HT1080 (cell line): ENCODE measurements around the gene SKOR2. TPM values are rescaled to one million over a fixed set of nuclear protein-coding genes. Genes with fewer than 3 reads are reported as not detected.
A peak's percentile ranks its signal among the peaks of the same experiment; 100 is the strongest.

Source experiments
- DNase-seq: peaks from one replicate; pipeline ENCODE4 v3.0.0-alpha.2; 2015; ENCODE audit warnings: low read depth
- total RNA-seq: library from RNA; depleted of rRNA; stranded (reverse); fragments of >200 nt; shearing (Covaris generic); gene quantifications from 2 replicates; pipeline ENCODE4 v1.2.3, GENCODE V29; 2014

The SKOR2 gene
- total RNA-seq, 1 experiment from 2014 or later, result not detected

- peak; percentile 48 for DNase-seq
These were observed 8.9 kb upstream of the SKOR2 start for GRCh38 chr18:47260120-47260923.

- peak; percentile 37 for DNase-seq
These were observed 3.0 kb upstream of the SKOR2 start for GRCh38 chr18:47254341-47254939.

- DNase-seq, result no peak
These were observed 1.7 kb upstream of the SKOR2 start for GRCh38 chr18:47253101-47253654.

GRCh38 chr18:47250391-47251046, 941 bp downstream of the SKOR2 start:
- DNase-seq, result no peak

DNA sequence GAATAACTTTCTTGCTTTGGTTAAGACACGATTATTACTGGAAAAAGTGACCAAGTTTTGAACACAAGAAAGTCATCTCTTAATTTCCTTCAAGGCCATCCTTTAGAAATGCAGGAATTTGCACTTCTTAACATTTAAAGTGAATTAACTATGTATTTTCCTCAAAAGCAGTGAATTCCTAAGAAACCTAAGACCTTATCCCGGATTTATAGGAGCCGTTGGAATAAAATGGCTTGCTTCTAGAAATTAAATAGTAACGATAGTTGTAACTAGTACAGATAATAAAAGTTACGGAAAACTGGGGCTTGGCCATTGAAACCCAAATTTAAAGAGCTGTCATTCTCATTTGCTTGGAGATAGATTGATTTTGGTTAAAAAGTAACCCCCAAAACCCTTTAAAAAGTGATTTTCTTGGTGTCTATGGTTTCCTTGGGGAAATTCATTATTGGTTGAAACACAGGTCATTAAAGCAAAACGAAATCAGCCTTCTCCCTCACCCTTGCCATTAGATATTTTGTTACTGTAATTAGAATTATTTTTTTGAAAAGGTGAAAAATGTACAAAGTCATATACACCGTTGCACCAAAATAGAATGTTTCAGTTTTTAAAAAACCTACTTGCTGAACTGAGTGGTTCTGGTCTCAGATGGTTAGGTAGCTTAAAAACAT, 2.0 kb downstream of the SKOR2 start:
- no peak for DNase-seq

DNA sequence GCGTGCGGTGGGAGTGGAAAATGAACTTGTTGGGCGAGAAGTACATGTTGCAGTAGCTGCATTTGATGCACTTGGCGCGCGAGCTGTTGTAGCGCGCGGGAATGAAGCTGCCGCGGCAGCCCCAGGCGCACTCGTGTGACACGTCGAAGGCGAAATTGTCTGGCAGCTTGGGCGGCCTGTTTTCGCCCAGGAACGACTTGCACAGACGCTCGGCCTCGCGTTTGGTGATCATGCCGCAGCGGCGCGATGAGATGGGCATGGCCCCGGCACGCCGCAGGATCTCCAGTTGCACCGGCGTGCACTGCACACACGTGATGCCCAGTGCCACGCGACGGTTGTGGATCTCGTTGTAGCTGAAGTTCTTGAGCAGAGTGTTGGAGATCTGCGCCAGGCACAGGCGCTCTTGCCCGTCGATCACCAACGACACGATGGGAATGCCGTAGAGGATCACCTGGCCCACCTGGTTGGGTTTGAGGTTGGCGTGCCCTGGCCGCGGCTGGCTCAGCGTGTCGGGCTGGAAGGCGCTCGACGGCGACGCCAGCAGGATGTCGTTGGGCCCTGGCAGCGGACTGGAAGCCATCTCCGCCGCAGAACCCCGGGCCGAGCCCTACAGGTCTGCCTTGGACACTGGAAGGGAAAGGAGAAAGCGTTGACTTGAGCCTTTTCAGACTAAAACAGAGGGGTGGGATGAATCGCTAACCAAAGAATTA, 2.7 kb downstream of the SKOR2 start:
- no peak for DNase-seq

DNA sequence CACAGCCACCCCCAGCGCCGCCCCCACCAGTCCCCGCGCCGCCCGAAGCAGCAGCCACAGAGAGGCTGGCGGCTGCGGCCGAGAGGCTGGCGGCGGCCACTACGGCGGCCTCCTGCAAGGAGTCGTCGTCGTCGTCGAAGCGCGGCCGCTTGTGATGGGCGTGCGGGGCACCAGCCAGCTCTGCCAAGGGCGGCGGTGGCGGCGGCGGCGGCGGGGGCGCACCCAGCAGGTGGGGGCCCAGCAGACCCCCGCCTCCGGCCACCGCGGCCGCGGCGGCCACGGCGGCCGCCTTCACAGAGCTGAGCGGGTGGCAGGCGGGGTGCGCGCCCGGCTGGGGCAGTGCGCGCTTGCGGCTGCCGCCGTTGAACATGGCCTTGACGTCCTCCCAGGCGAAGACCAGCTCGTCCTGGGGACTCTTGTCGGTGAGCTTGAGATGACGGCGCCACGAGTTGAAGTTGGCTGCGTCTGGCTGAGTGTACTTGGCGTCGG, 3.3 kb downstream of the SKOR2 start:
- DNase-seq, result no peak

- DNase-seq, result no peak
These were observed 3.9 kb downstream of the SKOR2 start for GRCh38 chr18:47247416-47248114.

DNA sequence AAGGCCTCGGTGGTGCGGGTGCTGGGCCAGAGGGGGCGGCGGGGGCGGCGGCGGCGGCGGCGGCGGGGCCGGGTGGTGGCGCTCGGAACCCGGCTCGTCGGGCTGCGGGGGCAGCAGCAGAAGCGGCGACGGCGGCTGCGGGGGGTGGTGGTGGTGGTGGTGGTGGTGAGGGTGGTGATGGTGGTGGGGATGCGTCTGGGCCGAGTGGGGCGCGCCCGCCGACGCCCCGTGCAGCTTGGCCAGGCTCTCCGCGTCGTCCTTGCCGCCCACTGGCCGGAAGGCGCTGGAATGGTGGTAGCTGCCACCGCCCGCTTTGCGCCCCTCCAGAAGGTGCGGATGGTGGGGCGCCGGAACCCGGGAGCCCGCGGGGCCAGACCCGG, 4.4 kb downstream of the SKOR2 start:
- no peak for DNase-seq

DNA sequence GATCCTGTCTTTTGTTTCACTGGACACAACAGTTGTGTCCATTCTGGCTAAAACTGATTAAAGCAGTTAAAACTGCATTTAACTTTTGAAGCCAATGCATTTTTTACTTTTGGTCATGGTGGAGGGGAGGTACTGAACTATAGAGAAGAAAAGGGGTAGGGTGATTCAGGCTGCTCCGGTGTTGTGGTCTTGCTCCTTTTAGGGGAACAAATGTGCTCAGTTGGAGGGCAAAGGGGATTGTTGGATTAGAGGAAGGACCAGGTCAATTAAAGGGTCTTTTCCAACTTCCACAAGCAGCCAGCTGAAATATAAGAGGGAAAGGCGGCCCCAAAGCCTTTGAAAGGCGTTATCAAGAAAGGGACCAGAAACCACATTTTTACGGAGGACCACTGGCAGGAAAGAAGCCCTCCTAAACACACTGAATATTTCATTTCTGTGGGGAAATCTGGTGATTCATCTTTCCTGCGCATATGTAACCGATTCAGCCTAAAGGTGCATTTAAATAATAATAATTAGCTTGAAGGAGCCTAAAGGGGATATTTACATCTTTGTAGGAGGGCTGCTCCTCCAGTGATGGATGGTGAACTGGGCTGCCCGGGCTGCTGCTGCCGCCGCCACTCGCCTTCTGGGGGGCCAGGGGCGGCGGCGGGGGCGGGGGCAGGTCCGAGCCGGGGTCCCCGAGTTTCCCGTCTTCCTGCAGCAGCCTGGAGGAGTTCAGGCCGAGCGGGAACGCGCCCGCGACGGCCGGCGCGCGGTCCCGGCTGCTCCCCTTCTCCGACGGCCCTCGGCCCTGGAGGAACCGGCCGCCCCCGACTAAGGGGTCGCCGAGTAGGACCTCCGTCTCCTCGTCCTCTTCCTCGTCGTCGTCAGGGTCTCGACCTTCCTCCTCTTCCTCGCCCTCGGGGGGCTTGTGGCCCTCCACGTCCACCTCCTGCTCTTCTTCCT, 5.2 kb downstream of the SKOR2 start:
- no peak for DNase-seq

DNA sequence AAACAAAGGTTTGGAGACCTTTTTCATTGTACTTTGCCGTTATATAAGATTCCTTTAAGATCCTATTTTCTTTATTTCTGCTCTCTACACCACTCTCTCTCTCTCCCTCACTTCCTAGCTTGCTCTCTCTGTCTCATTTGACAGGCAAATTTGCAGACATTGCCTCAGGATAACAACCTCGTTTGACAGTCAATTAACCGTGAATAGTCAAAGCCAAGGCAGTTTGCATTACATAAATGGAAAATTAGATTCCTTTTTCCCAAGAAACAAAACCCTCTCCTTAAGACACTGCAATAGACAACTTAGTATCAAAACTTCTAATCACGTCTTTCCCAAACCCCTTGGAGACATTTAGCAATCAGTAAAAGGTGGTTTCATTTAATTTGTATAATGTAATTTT, 7.4 kb downstream of the SKOR2 start:
- no peak for DNase-seq

DNA sequence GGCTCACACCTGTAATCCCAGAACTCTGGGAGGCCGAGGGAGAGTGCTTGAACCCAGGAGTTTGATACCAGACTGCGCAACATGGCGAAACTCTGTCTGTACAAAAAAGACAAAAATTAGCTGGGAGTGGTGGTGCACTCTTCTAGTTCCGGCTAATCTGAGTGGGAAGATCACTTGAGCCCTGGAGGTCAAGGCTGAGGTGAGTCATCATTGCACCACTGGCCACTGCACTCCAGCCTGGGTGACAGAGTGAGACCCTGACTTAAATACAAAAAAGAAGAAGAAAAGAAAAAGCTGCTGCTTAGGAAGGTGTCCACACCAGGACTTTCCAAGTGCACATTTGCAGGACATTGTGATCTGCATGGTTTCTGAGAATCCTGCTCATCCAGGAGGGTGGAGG, 16.4 kb downstream of the SKOR2 start:
- DNase-seq, result no peak

GRCh38 chr18:47226660-47227059, 24.8 kb downstream of the SKOR2 start:
- DNase-seq, result no peak

GRCh38 chr18:47215554-47216138, 35.8 kb downstream of the SKOR2 start:
- DNase-seq, result peak; percentile 63

DNA sequence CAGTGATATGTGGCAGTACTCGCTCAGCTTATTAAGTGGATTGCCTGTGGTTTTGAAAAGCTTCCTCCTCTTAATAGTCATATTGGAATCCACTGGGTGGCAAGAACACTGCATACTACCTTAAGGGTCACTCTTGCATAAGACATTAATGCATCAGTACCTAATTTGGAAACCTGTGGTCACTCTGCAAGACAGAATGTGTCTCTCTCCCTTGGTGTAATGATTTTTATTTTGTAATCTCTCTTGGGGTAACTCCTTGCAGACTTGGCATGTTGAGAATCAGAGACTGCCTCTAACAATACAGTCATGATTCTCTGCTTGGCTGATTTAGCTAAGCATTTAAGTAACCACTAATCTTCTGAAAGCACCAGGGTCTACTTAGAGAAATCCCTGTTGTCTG, 42.3 kb downstream of the SKOR2 start:
- DNase-seq, result no peak

DNA sequence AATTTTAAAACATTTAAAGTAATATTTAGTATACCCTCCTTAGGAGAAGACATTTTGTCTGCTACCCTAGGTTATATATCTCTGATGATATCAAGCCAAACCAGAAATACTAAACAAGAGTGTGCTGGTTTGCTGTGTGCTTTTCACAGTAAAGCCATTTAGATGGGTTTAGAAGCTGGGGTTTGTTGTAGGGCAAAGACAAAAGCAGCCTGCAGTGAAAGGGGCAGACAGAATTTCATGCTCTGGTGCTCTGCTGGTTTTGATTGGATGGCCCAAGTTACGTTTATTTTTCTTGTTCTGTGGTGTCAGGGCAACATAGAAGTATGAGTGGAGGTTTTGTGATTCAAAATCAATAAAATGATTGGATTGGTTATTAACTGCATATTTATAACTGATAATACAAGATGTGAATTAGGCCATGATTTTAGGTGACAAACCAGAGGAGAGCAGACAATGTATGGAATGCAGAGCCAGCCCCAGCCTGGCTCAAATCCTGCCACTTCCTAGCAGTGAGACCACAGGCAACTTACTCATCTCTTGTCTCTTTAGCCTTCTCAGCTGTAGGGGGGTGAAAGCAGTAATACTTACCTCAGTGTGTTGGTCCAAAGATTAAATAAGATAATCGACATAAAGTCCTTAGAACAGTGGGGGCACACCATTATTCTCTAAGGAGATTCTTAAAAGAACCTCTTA, 44.4 kb downstream of the SKOR2 start:
- no peak for DNase-seq

GRCh38 chr18:47204908-47205522, 46.4 kb downstream of the SKOR2 start:
- peak; percentile 42 for DNase-seq
